8988T (cell line): Measurements from ENCODE around the gene FBXL17.
"Not testable (repeated sequence)": the region's sequence is repeated elsewhere in the genome, so short reads cannot be mapped to it uniquely, and the experiment has no call there.

ENCODE experiments used
- DNase-seq: peaks from one replicate; pipeline ENCODE4 v3.0.0; 2011

Gene FBXL17

GRCh38 chr5:108303086-108303485 is 78.8 kb downstream of the FBXL17 start:
- DNase-seq: no peak

DNA sequence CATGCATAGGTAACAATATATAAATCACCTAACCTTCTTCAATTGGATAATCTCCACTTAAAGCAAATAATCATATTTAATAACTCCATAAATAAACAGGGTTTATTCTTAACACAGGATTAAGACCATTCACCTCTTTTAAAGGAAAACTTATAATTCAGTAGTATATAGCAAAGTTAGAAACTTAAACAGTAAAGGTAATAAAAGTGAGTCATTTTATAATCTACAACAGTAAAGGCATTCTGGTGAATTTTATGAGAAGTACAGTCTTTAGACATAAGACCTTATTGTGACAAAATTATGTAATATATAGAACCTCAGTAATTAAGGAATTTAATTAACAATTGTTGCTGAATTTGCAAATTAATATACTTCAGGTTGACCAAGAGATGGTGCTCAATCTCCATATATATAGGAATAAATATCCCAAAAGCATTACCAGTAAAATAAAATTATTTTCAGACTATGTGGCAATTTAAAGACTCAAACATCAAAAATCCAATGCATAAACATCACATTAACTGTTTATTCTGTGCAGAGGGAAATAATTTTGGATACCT is 84.8 kb downstream of the FBXL17 start:
- DNase-seq: no peak

DNA sequence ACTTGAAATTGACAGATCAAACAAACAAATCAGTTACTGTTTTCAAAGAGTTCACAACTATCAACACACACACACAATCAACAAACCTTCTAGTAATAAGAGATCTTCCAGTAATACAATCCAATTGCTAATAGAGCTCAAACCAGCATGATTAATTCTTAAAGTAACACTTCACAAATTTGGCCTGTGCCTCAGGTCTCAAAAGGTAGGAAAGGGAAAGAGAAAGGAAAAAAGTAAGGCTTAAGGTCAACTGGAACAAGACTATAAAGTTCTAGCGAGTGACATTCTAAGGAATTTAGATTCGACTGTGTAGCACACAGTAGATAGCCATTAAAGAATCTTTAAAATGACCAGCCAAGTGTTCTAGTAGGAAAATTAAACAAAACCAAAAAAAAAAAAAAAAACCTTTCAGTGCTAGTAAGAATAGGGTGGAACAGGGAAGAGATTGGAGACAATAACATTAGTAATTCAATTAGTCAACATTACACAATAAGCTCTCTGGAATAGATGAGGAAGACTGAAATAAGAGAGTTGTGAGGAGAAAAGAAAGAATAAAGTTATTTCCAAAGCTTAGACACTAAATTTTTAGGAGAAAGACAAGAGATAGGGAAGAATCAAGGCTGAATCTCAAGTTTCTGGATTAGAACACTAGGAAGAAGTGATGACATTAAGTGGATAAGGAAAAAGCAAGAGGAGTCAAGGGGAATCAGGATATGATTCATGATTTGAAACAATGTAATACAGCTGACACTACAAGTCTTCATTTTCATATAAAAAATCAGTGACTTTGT is 86.1 kb downstream of the FBXL17 start:
- DNase-seq: no peak

GRCh38 chr5:108280960-108281569 is 100.8 kb downstream of the FBXL17 start:
- DNase-seq: no peak

GRCh38 chr5:108280248-108280647 is 101.7 kb downstream of the FBXL17 start:
- DNase-seq: no peak

- DNase-seq: no peak
Observed at GRCh38 chr5:108278285-108279240, 103.3 kb downstream of the FBXL17 start.

DNA sequence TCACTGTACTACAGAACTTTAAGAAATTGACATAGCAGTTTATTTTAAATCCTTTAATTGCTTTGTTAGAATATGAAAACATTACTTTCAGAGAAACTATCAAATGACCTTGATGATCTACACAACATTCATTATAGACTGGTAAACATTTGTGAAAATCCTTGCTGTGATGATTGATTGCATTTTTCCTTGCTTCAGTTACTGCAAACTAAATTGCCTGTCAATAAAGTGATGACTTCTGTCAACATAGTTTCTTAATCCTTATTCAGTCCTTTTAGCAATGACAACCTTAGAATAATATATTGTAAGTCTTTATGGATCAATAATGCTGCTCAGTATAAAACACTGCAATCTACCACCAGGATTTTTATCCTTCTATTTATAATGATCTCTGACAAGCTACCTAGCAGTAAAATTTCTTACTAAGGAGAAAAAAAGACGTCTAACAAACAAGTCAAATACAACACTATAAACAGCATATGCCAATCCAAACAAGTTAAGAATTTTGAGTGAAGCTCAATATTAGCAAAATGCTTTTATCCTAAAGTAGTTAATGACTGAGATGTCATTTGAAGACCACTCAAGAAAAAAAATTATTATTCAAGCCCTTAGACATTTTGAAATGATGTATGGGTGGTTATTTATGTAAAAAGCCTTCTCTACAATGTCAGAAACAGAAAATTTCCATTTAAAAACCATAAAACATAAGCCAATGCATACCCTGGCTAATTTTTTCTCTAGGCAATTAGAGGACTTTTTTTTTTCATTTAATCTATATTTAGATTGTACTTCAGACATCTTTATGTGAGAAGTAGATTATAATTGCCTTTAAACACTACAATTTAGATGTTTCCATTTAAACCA is 105.5 kb downstream of the FBXL17 start:
- DNase-seq: no peak

DNA sequence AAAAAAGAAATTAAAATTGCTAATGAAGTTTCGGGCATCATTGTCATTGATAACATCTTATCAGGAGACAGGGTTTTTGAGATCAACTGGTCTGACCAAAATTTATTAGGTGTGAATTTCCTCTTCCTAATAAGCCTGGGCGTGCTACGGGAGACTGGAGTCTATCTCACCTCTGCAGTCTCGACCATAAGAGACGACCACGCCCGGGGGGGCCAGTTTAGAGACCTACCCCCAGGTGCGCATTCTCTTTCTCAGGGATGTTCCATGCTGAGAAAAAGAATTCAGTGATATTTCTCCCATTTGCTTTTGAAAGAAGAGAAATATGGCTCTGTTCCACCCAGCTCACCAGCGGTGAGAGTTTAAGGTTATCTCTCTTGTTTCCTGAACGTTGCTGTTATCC is 107.8 kb downstream of the FBXL17 start:
- not testable (repeated sequence) for DNase-seq

DNA sequence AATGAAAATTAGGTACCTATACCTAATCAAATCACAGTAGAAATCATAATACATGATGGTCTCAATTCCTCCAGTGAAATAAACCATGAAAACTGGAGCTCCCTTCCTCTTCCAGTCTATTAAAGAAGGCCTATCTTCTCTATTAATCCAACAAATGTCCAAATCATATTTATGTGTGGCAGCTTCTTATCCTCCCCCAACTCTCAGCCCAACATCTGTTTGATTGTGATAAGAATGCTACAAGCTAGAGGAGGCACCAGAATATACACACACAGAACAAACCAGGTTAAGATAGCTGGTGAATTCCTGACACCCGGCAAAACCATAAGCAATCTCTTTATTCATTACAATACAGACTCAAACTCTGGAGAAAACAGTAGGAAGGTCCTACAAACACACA is 110.8 kb downstream of the FBXL17 start:
- no peak for DNase-seq

- DNase-seq: no peak
Observed at GRCh38 chr5:108266242-108266641, 115.7 kb downstream of the FBXL17 start.

GRCh38 chr5:108264533-108264932 is 117.4 kb downstream of the FBXL17 start:
- DNase-seq: no peak

DNA sequence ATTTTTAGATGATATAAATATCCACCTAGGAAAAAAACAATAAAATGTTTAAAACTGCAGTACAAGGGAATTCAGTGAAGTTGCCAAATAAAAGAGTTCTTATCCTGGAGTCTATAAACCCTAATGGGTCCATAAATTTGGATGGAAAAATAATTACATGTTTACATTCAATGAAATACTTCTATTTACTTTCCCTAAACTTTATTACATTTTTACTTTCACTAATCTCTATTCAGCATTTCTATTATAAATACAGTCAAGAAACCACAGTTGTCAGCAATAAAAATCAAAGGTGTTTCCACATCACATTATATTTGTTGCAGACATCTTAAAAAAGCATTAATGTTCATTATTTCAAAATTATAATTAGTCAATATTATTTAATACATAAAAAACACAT is 118.6 kb downstream of the FBXL17 start:
- no peak for DNase-seq

DNA sequence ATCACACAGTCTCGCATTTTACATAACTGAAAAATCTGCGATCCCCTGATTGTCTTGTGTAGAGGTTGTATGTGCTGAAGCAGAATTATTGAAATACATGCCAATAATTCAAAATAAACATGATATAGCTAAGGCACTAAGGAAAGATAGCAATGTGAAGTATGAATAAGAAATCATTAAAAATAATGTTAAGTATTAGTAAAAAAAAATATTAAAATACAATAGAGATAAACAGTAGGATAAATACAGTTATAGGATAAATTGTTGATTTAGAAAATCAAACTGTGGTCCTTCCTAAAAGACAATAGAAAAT is 121.1 kb downstream of the FBXL17 start:
- no peak for DNase-seq

DNA sequence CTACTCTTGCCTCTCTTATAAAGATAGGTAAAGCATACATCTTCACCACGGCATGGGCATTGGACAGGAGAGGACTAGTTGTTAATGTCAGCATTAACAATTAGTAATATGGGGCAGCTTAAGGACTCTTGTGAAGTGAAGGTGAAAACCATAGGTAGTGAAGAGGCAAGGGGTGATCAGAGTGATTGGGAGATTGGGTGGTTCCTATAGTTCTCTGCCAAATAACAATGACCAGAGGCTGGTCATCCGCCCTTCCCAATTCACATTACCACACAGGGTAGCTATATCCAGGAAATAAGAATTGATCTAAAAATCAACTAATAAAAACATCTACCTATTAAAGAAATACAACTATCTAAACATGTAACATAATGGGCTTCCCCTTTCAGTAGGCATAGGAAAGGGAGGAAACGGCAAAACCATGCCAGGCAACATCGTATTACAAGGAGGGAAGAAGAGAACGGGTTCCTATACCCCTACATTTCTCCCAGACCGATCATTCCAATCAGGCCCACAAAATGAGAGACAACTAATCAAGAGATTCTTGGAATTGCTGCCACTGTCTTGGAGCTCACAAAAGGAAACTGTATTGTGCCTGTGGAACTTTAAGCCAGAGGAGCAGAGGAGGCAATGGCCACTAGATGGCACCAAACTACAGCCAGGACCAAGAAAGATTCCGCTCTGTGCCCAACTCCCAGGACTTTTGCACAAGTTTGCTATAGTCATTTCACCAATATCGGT is 121.6 kb downstream of the FBXL17 start:
- no peak for DNase-seq

GRCh38 chr5:108259306-108259705 is 122.6 kb downstream of the FBXL17 start:
- no peak for DNase-seq

GRCh38 chr5:108257996-108258395 is 123.9 kb downstream of the FBXL17 start:
- no peak for DNase-seq

GRCh38 chr5:108255468-108255867 is 126.4 kb downstream of the FBXL17 start:
- no peak for DNase-seq

GRCh38 chr5:108251350-108251749 is 130.5 kb downstream of the FBXL17 start:
- DNase-seq: no peak

GRCh38 chr5:108249785-108250426 is 132.0 kb downstream of the FBXL17 start:
- DNase-seq: no peak

DNA sequence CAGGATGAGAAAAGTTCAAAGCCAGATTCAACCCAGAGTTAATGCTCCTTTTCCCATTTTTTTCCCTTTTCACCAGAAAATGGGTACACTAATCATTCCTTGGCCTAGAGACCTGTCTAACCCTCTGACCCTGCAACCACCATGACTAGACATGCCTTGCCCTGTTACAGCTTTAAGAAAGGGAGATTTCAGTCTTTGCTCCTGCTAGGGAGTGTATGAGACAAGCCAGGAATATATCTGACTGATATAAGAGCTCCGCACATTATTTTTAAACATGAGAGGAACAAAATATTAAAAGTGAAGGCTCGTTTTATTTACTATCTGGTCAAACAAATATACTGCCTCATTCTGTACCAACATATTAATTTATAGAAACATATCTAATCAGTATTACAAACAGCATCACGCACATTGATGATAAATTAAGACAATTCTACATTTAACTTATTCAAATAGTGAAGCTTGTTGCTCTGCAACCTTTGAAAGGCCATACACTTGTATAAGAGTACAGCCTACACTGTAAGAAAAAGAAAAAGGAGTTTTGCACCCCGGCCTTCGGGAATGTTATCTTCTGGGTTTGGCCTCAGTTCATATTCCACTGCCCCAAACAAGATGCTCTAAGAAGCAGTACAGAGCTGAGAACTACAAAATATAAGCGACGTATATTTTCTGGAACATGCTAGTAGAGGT is 132.7 kb downstream of the FBXL17 start:
- no peak for DNase-seq
